Fibroblast of lung (primary cell): ENCODE measurements around the gene NOL4. TPM values are rescaled to one million over a fixed set of nuclear protein-coding genes. Genes with fewer than 3 reads are reported as not detected.

Experiments
- DNase-seq, 2 donors: peaks; one replicate each; pipeline versions ENCODE4 v3.0.0 to v3.0.0-alpha.2; 2010; ENCODE audit warnings: low read depth in 2 of 2
- H2AFZ ChIP-seq: 2 replicates; pipeline ENCODE4 v1.5.1; 2012; ENCODE audit warnings: low read length, control low read depth, inconsistent platforms
- H3K27ac ChIP-seq: 2 replicates; pipeline ENCODE4 v1.5.1; 2011; ENCODE audit warnings: low read length, control low read depth; ENCODE audit not compliant: insufficient read depth
- H3K27me3 ChIP-seq: 2 replicates; pipeline ENCODE4 v1.5.1; 2011; ENCODE audit warnings: mild to moderate bottlenecking, low read length; ENCODE audit not compliant: control insufficient read depth, insufficient read depth
- H3K36me3 ChIP-seq: 2 replicates; pipeline ENCODE4 v1.5.1; 2011; ENCODE audit warnings: low read length; ENCODE audit not compliant: control insufficient read depth, insufficient read depth
- H3K4me1 ChIP-seq: 2 replicates; pipeline ENCODE4 v1.5.1; 2011; ENCODE audit warnings: low read length; ENCODE audit not compliant: control insufficient read depth, insufficient read depth; ENCODE audit errors: extremely low read depth
- H3K4me2 ChIP-seq: 2 replicates; pipeline ENCODE4 v1.5.1; 2011; ENCODE audit warnings: low read length, control low read depth; ENCODE audit not compliant: insufficient read depth; ENCODE audit errors: extremely low read depth
- H3K4me3 ChIP-seq, 4 experiments: fragments of 200-600 bp in 1 of 4; sonication (generic) in 1 of 4; replicated peaks in 1 of 4; 2 replicates each; pipeline ENCODE4 v1.5.1; 2011 to 2016; ENCODE audit warnings: low read length in 4 of 4, low read depth in 3 of 4, mild to moderate bottlenecking in 3 of 4, control low read depth in 2 of 4, inconsistent platforms in 1 of 4, mixed read lengths in 1 of 4; ENCODE audit not compliant: insufficient read depth in 1 of 4; ENCODE audit errors: control extremely low read depth in 1 of 4
- H3K79me2 ChIP-seq: 2 replicates; pipeline ENCODE4 v1.5.1; 2012; ENCODE audit warnings: mild to moderate bottlenecking, low read length, inconsistent platforms; ENCODE audit not compliant: control insufficient read depth, insufficient read depth
- H3K9ac ChIP-seq: 2 replicates; pipeline ENCODE4 v1.5.1; 2011; ENCODE audit warnings: mild to moderate bottlenecking, low read length, control low read depth; ENCODE audit not compliant: insufficient read depth
- H3K9me3 ChIP-seq: 2 replicates; pipeline ENCODE4 v1.5.1; 2012; ENCODE audit warnings: low read depth, low read length; ENCODE audit not compliant: control insufficient read depth, insufficient read depth
- H4K20me1 ChIP-seq: 2 replicates; pipeline ENCODE4 v1.5.1; 2011; ENCODE audit warnings: low read length; ENCODE audit not compliant: control insufficient read depth, insufficient read depth; ENCODE audit errors: extremely low read depth
- CTCF ChIP-seq, 2 donors: IDR thresholded peaks in 1 of 2; conservative IDR thresholded peaks in 1 of 2; 1 replicate in 1 of 2; 2 replicates in 1 of 2; pipeline ENCODE4 v1.5.1; 2011 to 2012; ENCODE audit warnings: low read length in 2 of 2, control low read depth in 1 of 2, inconsistent platforms in 1 of 2, low read depth in 1 of 2, mild to moderate bottlenecking in 1 of 2
- EZH2 ChIP-seq: IDR thresholded peaks from 2 replicates; pipeline ENCODE4 v1.5.1; 2012; ENCODE audit warnings: low read length, control low read depth, mild to moderate bottlenecking; ENCODE audit errors: missing control alignments
- polyA plus RNA-seq, 2 donors: library from polyadenylated mRNA; depleted of rRNA in 1 of 2; stranded (reverse) in 1 of 2; unstranded in 1 of 2; fragments of >200 nt; gene quantifications; 2 replicates each; pipeline ENCODE4 v1.2.1, GENCODE V29; 2011 to 2012; ENCODE audit warnings: missing spikeins in 1 of 2
- total RNA-seq: library from RNA; depleted of rRNA; stranded (reverse); fragments of >200 nt; gene quantifications from 2 replicates; pipeline ENCODE4 v1.2.1, GENCODE V29; 2014

The NOL4 gene
- total and polyA plus RNA-seq, 2 donors (not counting 1 experiment from before 2014, with no cell fraction given), result not detected

GRCh38 chr18:34212511-34212910, 12.2 kb downstream of the NOL4 start:
- Histone ChIP-seq H3K79me2 (no peaks in the 10 kb centered on the region), H3K4me1 (no peaks in the 10 kb centered on the region), H3K9me3 (no peaks in the 10 kb centered on the region), H3K9ac (no peak overlapping the region), H2AFZ (no peak overlapping the region), H4K20me1 (no peaks in the 10 kb centered on the region), H3K27ac (no peak overlapping the region), H3K27me3 (no peaks in the 10 kb centered on the region), H3K4me2 (no peak overlapping the region), H3K4me3 (no peak overlapping the region), H3K36me3 (no peaks in the 10 kb centered on the region)
- TF ChIP-seq EZH2, result no peak
- no peak for TF ChIP-seq CTCF (conservative IDR thresholded peaks at IDR 0.05 in 1 of 2, IDR thresholded peaks at IDR 0.05 in 1 of 2; ENCODE audit: low read depth in 1 of 2, low read length in 2 of 2)
- DNase-seq, result no peak

- no peaks in the 10 kb centered on the region for H4K20me1 ChIP-seq
- H3K79me2 ChIP-seq, result no peaks in the 10 kb centered on the region
- H3K27ac ChIP-seq, result no peak overlapping the region
- no peaks in the 10 kb centered on the region for H3K4me1 ChIP-seq
- H3K27me3 ChIP-seq, result no peaks in the 10 kb centered on the region
- no peak overlapping the region for H2AFZ ChIP-seq
- H3K9me3 ChIP-seq, result no peaks in the 10 kb centered on the region
- DNase-seq, result no peak
- no peaks in the 10 kb centered on the region for H3K36me3 ChIP-seq
- H3K4me2 ChIP-seq, result no peak overlapping the region
- no peak overlapping the region for H3K9ac ChIP-seq
- TF ChIP-seq EZH2 (no peak), CTCF (conservative IDR thresholded peaks at IDR 0.05 in 1 of 2, IDR thresholded peaks at IDR 0.05 in 1 of 2; ENCODE audit: low read depth in 1 of 2, low read length in 2 of 2) (no peak)
- no peak overlapping the region for H3K4me3 ChIP-seq
Measured at GRCh38 chr18:34207344-34207851, 17.3 kb downstream of the NOL4 start.

- no peak overlapping the region for H3K27ac ChIP-seq
- no peaks in the 10 kb centered on the region for H3K36me3 ChIP-seq
- no peaks in the 10 kb centered on the region for H3K9me3 ChIP-seq
- TF ChIP-seq EZH2 (no peak), CTCF (conservative IDR thresholded peaks at IDR 0.05 in 1 of 2, IDR thresholded peaks at IDR 0.05 in 1 of 2; ENCODE audit: low read depth in 1 of 2, low read length in 2 of 2) (no peak)
- no peak overlapping the region for H3K9ac ChIP-seq
- no peaks in the 10 kb centered on the region for H3K4me1 ChIP-seq
- no peak overlapping the region for H3K4me3 ChIP-seq
- H2AFZ ChIP-seq, result no peak overlapping the region
- H3K27me3 ChIP-seq, result no peaks in the 10 kb centered on the region
- DNase-seq, result no peak
- H4K20me1 ChIP-seq, result no peaks in the 10 kb centered on the region
- H3K79me2 ChIP-seq, result no peaks in the 10 kb centered on the region
- H3K4me2 ChIP-seq, result no peak overlapping the region
Measured at GRCh38 chr18:34203866-34204265, 20.8 kb downstream of the NOL4 start.
